A549 treated with AZD9567 at 1 μM for 4 hours (cell line): ENCODE results near the gene SEC23A. TPM values are rescaled to one million over a fixed set of nuclear protein-coding genes. Genes with fewer than 3 reads are reported as not detected.

Experiments used
- total RNA-seq: library from RNA; stranded (reverse); fragments of 200-300 nt; extraction: Qiagen RNA extraction; gene quantifications from 5 replicates; pipeline ENCODE4 v1.2.3, GENCODE V29; 2022; ENCODE audit not compliant: insufficient read depth

Gene SEC23A
- total RNA-seq: 60.8 to 95.6 TPM (median 73.7 TPM) in 5 replicates

GRCh38 chr14:39102969-39103957 is at the start of gene SEC23A:
SEC23A (minus strand) TSS chr14:39103235; CDS start chr14:39096118, 7,117 bp downstream.

GRCh38 chr14:39114073-39114838 is 11.2 kb upstream of the SEC23A start, which contains the start of gene GEMIN2:
GEMIN2 (plus strand) TSS chr14:39114323; CDS start chr14:39114339, 16 bp downstream.

Other genes with a start within 250 kb of the SEC23A start
- 24.5 to 59.1 TPM (median 26.4 TPM) in 5 replicates for gene GEMIN2, start 11.1 kb upstream of the SEC23A start, total RNA-seq
- gene TRAPPC6B, start 67.1 kb upstream of the SEC23A start, total RNA-seq: 12.4 to 16.1 TPM (median 15.4 TPM) in 5 replicates
- 40.6 to 49.2 TPM (median 45.5 TPM) in 5 replicates for gene PNN, start 72.0 kb upstream of the SEC23A start, total RNA-seq
- gene MIA2, start 130.7 kb upstream of the SEC23A start, total RNA-seq: 18.7 to 19.9 TPM (median 19.5 TPM) in 5 replicates